Body of pancreas (tissue), 4 donors: ENCODE measurements around the gene MIB2. TPM values are rescaled to one million over a fixed set of nuclear protein-coding genes. Genes with fewer than 3 reads are reported as not detected.

Experiments used
- ATAC-seq: fragments of 150-250 bp; one replicate; pipeline ENCODE4 v1.9.1; 2016
- DNase-seq, 4 donors: peaks; one replicate each; pipeline ENCODE4 v3.0.0-alpha.2; 2019
- H3K27ac ChIP-seq, 4 donors: fragments of 200-600 bp; sonication (generic); 1 replicate in 3 of 4; 2 replicates in 1 of 4; pipeline versions ENCODE4 v1.5.1 to v1.6.1; 2016 to 2019; ENCODE audit warnings: mild to moderate bottlenecking in 1 of 4, mixed read lengths in 1 of 4, moderate library complexity in 1 of 4
- H3K27me3 ChIP-seq, 2 donors: fragments of 200-600 bp; sonication (generic); one replicate each; pipeline ENCODE4 v1.6.0; 2016; ENCODE audit warnings: mild to moderate bottlenecking in 1 of 2
- H3K36me3 ChIP-seq, 2 donors: fragments of 200-600 bp; sonication (generic); replicated peaks in 1 of 2; 2 replicates each; pipeline ENCODE4 v1.5.1; 2016; ENCODE audit warnings: low read depth in 2 of 2; ENCODE audit not compliant: insufficient read depth in 1 of 2
- H3K4me1 ChIP-seq: fragments of 200-600 bp; sonication (generic); one replicate; pipeline ENCODE4 v1.6.0; 2016
- H3K4me3 ChIP-seq, 2 donors: fragments of 200-600 bp; sonication (generic); 1 replicate in 1 of 2; 2 replicates in 1 of 2; pipeline ENCODE4 v1.5.1; 2016 to 2019
- H3K9me3 ChIP-seq, 3 donors: fragments of 200-600 bp; sonication (generic); 1 replicate in 2 of 3; 2 replicates in 1 of 3; pipeline ENCODE4 v1.5.1; 2016
- CTCF ChIP-seq, 7 experiments: fragments of 450-650 bp in 4 of 7; fragments of 200-600 bp in 3 of 7; sonication (generic) in 3 of 7; IDR thresholded peaks; one replicate each; pipeline ENCODE4 v1.5.1; 2016 to 2019; ENCODE audit warnings: antibody characterized with exemption in 7 of 7
- POLR2A ChIP-seq, 3 donors: fragments of 450-650 bp; IDR thresholded peaks; one replicate each; pipeline ENCODE4 v1.6.1; 2016; ENCODE audit warnings: antibody characterized with exemption in 3 of 3, mild to moderate bottlenecking in 2 of 3
- WGBS, 2 donors: methylation state at CpG; one replicate each; pipeline ENCODE4 v1.1.5; 2017; 5-methylcytosine and 5-hydroxymethylcytosine counted together
- intact Hi-C: fragments of 100-400 bp; cut with DNase I; formaldehyde crosslinking; loops from one replicate; pipeline ENCODE4 v1.15.1; 2023
- total RNA-seq, 2 donors: library from RNA; depleted of rRNA; stranded (reverse); fragments of >200 nt; gene quantifications; one replicate each; pipeline ENCODE4 v1.1.0, GENCODE V29; 2016

MIB2 gene
- total RNA-seq, 2 donors from 2014 or later: 57.6 to 101 TPM

GRCh38 chr1:1603671-1604373 is 11.5 kb upstream of the MIB2 start:
- peaks cover 9% of the 10 kb centered on the region for H3K4me1 ChIP-seq
- DNase-seq: peak in 1 of 4 donors; percentile 7
- H3K9me3 ChIP-seq: no peaks in the 10 kb centered on the region
- H3K36me3 ChIP-seq: no peaks in the 10 kb centered on the region
- H3K27me3 ChIP-seq: no peaks in the 10 kb centered on the region
- H3K27ac ChIP-seq: no peak overlapping the region
- ATAC-seq: no peak
- 53 to 67% methylated on average over 8 to 13 of the region's 13 CpGs for WGBS, 2 donors
- intact Hi-C loops: no loop called here
- H3K4me3 ChIP-seq: no peak overlapping the region
- no peak for TF ChIP-seq POLR2A (IDR thresholded peaks at IDR 0.05)
- no peak for TF ChIP-seq CTCF (IDR thresholded peaks at IDR 0.05)

GRCh38 chr1:1604374-1605033 is 10.8 kb upstream of the MIB2 start:
- no peaks in the 10 kb centered on the region for H3K9me3 ChIP-seq
- H3K27me3 ChIP-seq: no peaks in the 10 kb centered on the region
- ATAC-seq (no peak), DNase-seq (no peak)
- H3K4me1 ChIP-seq: peaks cover 4% of the 10 kb centered on the region
- H3K36me3 ChIP-seq: no peaks in the 10 kb centered on the region
- TF ChIP-seq CTCF (IDR thresholded peaks at IDR 0.05): no peak
- TF ChIP-seq POLR2A (IDR thresholded peaks at IDR 0.05): no peak
- intact Hi-C loops: no loop called here
- 68 to 78% methylated on average over 11 to 15 of the region's 15 CpGs for WGBS, 2 donors
- H3K27ac ChIP-seq: no peak overlapping the region
- no peak overlapping the region for H3K4me3 ChIP-seq

GRCh38 chr1:1605034-1605591 is 10.2 kb upstream of the MIB2 start:
- 81 to 87% methylated on average over 14 of the region's 14 CpGs for WGBS, 2 donors
- TF ChIP-seq POLR2A (IDR thresholded peaks at IDR 0.05) (no peak), CTCF (IDR thresholded peaks at IDR 0.05) (no peak)
- ATAC-seq: no peak
- intact Hi-C loops: no loop called here
- Histone ChIP-seq H3K9me3 (no peaks in the 10 kb centered on the region), H3K36me3 (no peaks in the 10 kb centered on the region), H3K4me1 (peaks cover 4% of the 10 kb centered on the region), H3K4me3 (no peak overlapping the region), H3K27ac (no peak overlapping the region), H3K27me3 (no peaks in the 10 kb centered on the region)
- DNase-seq: peak in 1 of 4 donors; percentile 8

GRCh38 chr1:1605724-1606123 is 9.6 kb upstream of the MIB2 start:
- Histone ChIP-seq H3K27me3 (no peaks in the 10 kb centered on the region), H3K36me3 (no peaks in the 10 kb centered on the region), H3K4me1 (no peaks in the 10 kb centered on the region), H3K4me3 (no peak overlapping the region), H3K9me3 (no peaks in the 10 kb centered on the region), H3K27ac (no peak overlapping the region)
- WGBS, 2 donors: 75 to 80% methylated on average over 1 to 17 of the region's 17 CpGs
- TF ChIP-seq CTCF (IDR thresholded peaks at IDR 0.05): no peak
- TF ChIP-seq POLR2A (IDR thresholded peaks at IDR 0.05): no peak
- DNase-seq (no peak), ATAC-seq (no peak)
- intact Hi-C loops: no loop called here
